Hepatocyte (in vitro differentiated cells): ENCODE measurements around the gene XXYLT1. TPM values are rescaled to one million over a fixed set of nuclear protein-coding genes. Genes with fewer than 3 reads are reported as not detected.

ENCODE experiments used
- DNase-seq: peaks from one replicate; pipeline ENCODE4 v3.0.0-alpha.2; 2016; ENCODE audit warnings: low spot score
- H2AFZ ChIP-seq: fragments of 200-600 bp; sonication (generic); 2 replicates; pipeline ENCODE4 v1.6.0; 2016; ENCODE audit warnings: antibody characterized with exemption, mild to moderate bottlenecking
- H3K27ac ChIP-seq: fragments of 200-600 bp; sonication (generic); 2 replicates; pipeline ENCODE4 v1.5.1; 2016; ENCODE audit warnings: mild to moderate bottlenecking
- H3K27me3 ChIP-seq: fragments of 200-600 bp; sonication (generic); 2 replicates; pipeline ENCODE4 v1.6.1; 2016
- H3K36me3 ChIP-seq: fragments of 200-600 bp; sonication (generic); replicated peaks from 2 replicates; pipeline ENCODE4 v1.5.1; 2016; ENCODE audit warnings: low read depth; ENCODE audit not compliant: insufficient read depth
- H3K4me1 ChIP-seq: fragments of 200-600 bp; sonication (generic); 2 replicates; pipeline ENCODE4 v1.5.1; 2016; ENCODE audit warnings: mild to moderate bottlenecking, moderate library complexity; ENCODE audit not compliant: insufficient read depth
- H3K4me2 ChIP-seq: fragments of 200-600 bp; sonication (generic); 2 replicates; pipeline ENCODE4 v1.6.0; 2016
- H3K4me3 ChIP-seq: fragments of 200-600 bp; sonication (generic); 2 replicates; pipeline ENCODE4 v1.5.1; 2016; ENCODE audit warnings: mild to moderate bottlenecking
- H3K79me2 ChIP-seq: fragments of 200-600 bp; sonication (generic); 2 replicates; pipeline ENCODE4 v1.6.0; 2017; ENCODE audit warnings: mild to moderate bottlenecking
- H3K9me2 ChIP-seq: fragments of 200-600 bp; sonication (generic); replicated peaks from 2 replicates; pipeline ENCODE4 v1.6.0; 2017; ENCODE audit warnings: mild to moderate bottlenecking; ENCODE audit not compliant: insufficient read depth
- H3K9me3 ChIP-seq: fragments of 200-600 bp; sonication (generic); 2 replicates; pipeline ENCODE4 v1.5.1; 2016; ENCODE audit warnings: low read depth, mild to moderate bottlenecking
- H4K20me1 ChIP-seq: fragments of 200-600 bp; sonication (generic); 2 replicates; pipeline ENCODE4 v1.6.0; 2016; ENCODE audit warnings: mild to moderate bottlenecking; ENCODE audit not compliant: insufficient read depth, poor library complexity, severe bottlenecking
- EZH2 ChIP-seq: fragments of 200-600 bp; sonication (generic); IDR thresholded peaks from 2 replicates; pipeline ENCODE4 v1.6.1; 2016; ENCODE audit warnings: antibody characterized with exemption, mild to moderate bottlenecking, borderline replicate concordance
- EZH2phosphoT487 ChIP-seq: fragments of 200-600 bp; sonication (generic); IDR thresholded peaks from one replicate; pipeline ENCODE4 v1.6.1; 2018; ENCODE audit warnings: antibody characterized with exemption, mild to moderate bottlenecking, low read depth, moderate library complexity; ENCODE audit not compliant: unreplicated experiment, severe bottlenecking
- WGBS: methylation state at CpG from one replicate; pipeline ENCODE4 v1.1.6; 2016; ENCODE audit warnings: low lambda C conversion rate; ENCODE audit errors: missing lambda C conversion rate; 5-methylcytosine and 5-hydroxymethylcytosine counted together
- polyA plus RNA-seq: library from polyadenylated mRNA; unstranded; fragments of >200 nt; fragmentation: Nextera tagmentation; extraction: Ambion mirVana; gene quantifications from 2 replicates; pipeline ENCODE4 v1.2.1, GENCODE V29; 2016
- total RNA-seq: library from RNA; depleted of rRNA; stranded (reverse); fragments of >200 nt; gene quantifications from 2 replicates; pipeline ENCODE4 v1.2.3, GENCODE V29; 2014
- TF ChIP-seq, protein P1 (sequence below): fragments of 200-600 bp; sonication (generic); IDR thresholded peaks from 2 replicates; pipeline ENCODE4 v1.5.1; 2016; ENCODE audit warnings: antibody characterized with exemption, mild to moderate bottlenecking; ENCODE audit not compliant: poor library complexity

XXYLT1 gene
- total and polyA plus RNA-seq, 2 experiments from 2014 or later: 20.9 to 25.6 TPM

DNA sequence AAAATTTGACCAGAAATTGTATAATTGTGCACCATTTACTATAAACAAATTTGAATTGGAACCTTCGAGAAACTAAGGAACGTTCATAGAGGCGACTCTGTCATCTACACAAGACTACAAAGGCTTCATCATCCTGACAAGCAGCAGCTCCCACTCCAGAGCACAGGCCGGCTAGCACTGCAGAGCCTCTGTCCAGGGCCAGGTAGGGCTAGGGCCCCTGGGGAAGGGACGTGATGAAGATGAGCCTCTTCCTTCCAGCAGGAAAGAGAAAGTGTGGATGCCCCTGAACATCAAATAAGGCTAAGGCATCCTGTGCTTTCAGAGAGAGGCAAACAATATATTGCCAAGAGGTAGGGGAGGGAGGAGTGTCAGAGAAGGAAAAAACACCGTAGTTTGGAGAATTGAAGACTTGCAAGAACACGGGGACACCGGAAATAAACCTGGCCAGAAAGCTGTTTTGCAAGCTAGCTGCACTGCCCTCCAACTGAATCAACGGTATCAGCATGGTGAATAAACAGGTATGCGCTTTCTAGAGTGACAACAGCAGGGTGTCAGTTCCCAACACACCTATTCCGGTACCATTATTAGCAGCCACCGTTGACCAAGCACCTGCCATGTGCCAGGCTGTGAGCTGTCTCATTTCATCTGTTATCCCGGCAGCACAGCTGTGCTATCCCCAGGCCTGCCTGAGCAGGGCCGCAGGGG lies 12.4 kb downstream of the XXYLT1 start:
- Histone ChIP-seq H3K27me3 (no peaks in the 10 kb centered on the region), H3K4me3 (no peak overlapping the region), H3K27ac (peak overlapping the region; percentile 98), H3K4me1 (peaks cover 23% of the 10 kb centered on the region), H4K20me1 (no peaks in the 10 kb centered on the region), H3K4me2 (peak overlapping the region; percentile 96), H3K36me3 (no peaks in the 10 kb centered on the region), H3K79me2 (peaks cover 63% of the 10 kb centered on the region), H3K9me2 (no peaks in the 10 kb centered on the region), H3K9me3 (no peaks in the 10 kb centered on the region), H2AFZ (peak overlapping the region; percentile 65)
- no peak for TF ChIP-seq EZH2phosphoT487
- TF ChIP-seq EZH2: no peak
- TF ChIP-seq, protein P1, sequence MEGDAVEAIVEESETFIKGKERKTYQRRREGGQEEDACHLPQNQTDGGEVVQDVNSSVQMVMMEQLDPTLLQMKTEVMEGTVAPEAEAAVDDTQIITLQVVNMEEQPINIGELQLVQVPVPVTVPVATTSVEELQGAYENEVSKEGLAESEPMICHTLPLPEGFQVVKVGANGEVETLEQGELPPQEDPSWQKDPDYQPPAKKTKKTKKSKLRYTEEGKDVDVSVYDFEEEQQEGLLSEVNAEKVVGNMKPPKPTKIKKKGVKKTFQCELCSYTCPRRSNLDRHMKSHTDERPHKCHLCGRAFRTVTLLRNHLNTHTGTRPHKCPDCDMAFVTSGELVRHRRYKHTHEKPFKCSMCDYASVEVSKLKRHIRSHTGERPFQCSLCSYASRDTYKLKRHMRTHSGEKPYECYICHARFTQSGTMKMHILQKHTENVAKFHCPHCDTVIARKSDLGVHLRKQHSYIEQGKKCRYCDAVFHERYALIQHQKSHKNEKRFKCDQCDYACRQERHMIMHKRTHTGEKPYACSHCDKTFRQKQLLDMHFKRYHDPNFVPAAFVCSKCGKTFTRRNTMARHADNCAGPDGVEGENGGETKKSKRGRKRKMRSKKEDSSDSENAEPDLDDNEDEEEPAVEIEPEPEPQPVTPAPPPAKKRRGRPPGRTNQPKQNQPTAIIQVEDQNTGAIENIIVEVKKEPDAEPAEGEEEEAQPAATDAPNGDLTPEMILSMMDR: no peak
- no peak for DNase-seq
- 66% methylated on average over 14 of the region's 14 CpGs for WGBS

DNA sequence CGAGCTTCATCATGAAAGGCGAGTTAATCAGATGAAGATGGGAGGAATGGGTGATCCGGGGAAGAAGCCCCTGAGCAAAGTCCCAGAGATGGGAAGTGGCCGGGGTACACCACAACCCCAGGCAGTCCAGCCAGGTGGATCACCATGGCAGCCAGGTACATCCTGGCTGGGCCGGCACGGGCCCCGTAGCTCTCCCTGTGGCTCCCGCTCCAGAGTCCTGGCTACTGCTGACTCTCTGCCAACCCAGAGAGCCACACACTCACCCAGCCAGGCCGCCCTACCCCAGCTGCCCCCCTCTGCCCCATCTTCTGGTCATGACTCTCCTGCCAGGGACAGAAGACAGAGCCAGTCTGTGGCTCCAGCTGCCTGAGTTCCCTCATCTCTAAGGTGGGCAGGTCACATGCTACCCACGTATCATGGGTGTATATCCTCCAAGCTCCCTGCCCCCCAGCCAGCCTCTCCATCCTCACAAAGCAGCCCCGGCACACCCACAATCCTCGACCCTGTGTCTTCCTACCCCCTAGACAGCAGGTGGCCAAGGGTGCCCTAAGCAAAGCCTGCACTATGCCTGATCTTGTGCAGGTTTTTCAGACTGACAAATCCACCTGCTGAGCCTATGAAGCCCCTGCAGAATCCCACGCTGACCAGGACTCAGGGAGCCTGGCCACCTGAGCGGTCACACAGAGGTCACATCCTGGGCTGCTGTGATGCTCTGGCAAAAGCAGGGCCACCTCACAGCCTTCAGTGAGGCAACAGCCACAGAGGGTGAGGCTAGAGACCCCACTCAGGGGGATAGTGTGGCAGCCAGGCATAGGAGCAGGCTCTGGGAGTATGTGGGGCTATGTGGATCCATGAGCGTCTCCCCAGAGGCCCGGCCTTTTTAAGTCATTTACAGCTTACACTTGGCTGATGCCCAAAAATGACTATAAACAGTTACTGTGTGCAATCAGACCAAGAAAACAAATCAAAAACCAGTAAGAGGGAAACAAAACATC lies 13.2 kb downstream of the XXYLT1 start:
- DNase-seq: no peak
- TF ChIP-seq EZH2phosphoT487: no peak
- TF ChIP-seq EZH2: no peak
- TF ChIP-seq, protein P1: no peak
- H2AFZ ChIP-seq: no peak overlapping the region
- H3K4me2 ChIP-seq: peak overlapping the region; percentile 96
- peaks cover 64% of the 10 kb centered on the region for H3K79me2 ChIP-seq
- no peaks in the 10 kb centered on the region for H4K20me1 ChIP-seq
- no peaks in the 10 kb centered on the region for H3K9me2 ChIP-seq
- no peaks in the 10 kb centered on the region for H3K36me3 ChIP-seq
- H3K9me3 ChIP-seq: no peaks in the 10 kb centered on the region
- WGBS: 89% methylated on average over 16 of the region's 16 CpGs
- no peaks in the 10 kb centered on the region for H3K27me3 ChIP-seq
- peak overlapping the region; percentile 98 for H3K27ac ChIP-seq
- peaks cover 24% of the 10 kb centered on the region for H3K4me1 ChIP-seq
- no peak overlapping the region for H3K4me3 ChIP-seq

DNA sequence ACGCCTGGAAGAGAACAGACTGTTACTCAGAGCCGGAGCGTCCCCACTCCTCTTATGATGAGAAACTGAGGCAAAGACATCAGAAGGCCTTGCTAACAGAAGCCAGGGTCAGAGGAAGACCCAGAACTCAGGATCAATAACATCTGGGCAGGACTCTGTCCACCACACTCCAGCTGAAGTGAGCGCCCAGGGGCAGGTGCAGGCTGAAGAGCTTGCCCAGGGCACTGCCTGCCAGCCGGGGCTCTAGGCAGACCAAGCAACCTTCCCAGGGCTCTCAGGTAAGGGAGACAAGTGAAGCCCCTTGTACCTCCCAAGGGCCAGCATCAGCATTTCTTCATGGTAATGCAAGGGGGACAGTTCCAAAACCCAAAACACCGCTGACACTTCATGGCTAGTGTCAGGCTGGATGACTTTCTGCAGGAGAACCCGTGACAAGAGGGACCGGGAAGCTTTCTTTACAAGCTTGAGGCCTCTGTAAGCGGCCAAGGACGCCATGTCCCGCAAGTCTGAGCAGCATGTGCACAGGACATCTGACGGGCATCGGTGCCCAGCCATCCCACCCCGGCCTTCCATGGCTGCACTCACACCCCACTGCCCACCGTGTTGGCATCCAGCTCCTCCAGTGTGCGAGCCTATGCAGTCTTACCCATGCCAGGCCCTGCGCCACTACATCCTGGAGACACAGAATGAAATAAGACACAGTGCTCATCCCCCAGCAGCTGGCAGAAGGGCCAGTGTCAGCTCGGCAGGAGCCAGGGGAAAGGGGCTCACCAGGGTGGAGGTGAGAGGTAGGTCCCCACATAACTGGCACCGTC lies 14.1 kb downstream of the XXYLT1 start:
- TF ChIP-seq EZH2phosphoT487 (no peak), EZH2 (no peak)
- TF ChIP-seq, protein P1: no peak
- Histone ChIP-seq H3K27ac (no peak overlapping the region), H3K4me3 (no peak overlapping the region), H2AFZ (no peak overlapping the region), H3K9me3 (no peaks in the 10 kb centered on the region), H3K9me2 (no peaks in the 10 kb centered on the region), H3K4me1 (peaks cover 24% of the 10 kb centered on the region), H3K27me3 (no peaks in the 10 kb centered on the region), H3K36me3 (no peaks in the 10 kb centered on the region), H3K79me2 (peaks cover 63% of the 10 kb centered on the region), H4K20me1 (no peaks in the 10 kb centered on the region), H3K4me2 (no peak overlapping the region)
- DNase-seq: no peak
- 97% methylated on average over 19 of the region's 19 CpGs for WGBS
